Measurements from ENCODE around the gene GADD45B.

Gene GADD45B

GRCh38 chr19:2434267-2434666, 41.7 kb upstream of the GADD45B start:
- Histone ChIP-seq H3F3A (ENCODE audit: insufficient read depth) (no peaks in the 10 kb centered on the region), H3K4me2 (ENCODE audit: low read depth, low read length, poor library complexity, severe bottlenecking) (no peak overlapping the region), H4K20me1 (ENCODE audit: low read depth, low read length) (no peaks in the 10 kb centered on the region; the same call in 1 of the 2 replicates), H3K36me3 (ENCODE audit: low read length) (no peaks in the 10 kb centered on the region), H2AFZ (ENCODE audit: low read depth, low read length, severe bottlenecking) (no peak overlapping the region), H3K9me3 (ENCODE audit: insufficient read depth, low read length) (no peaks in the 10 kb centered on the region), H3K4me3 (ENCODE audit: insufficient read depth, low read length, poor library complexity, severe bottlenecking) (no peak overlapping the region), H3K9me2 (replicated peaks; ENCODE audit: insufficient read depth, low read length) (no peaks in the 10 kb centered on the region), H3K79me2 (ENCODE audit: insufficient read depth, low read length) (peaks cover 9% of the 10 kb centered on the region; the same call in 1 of the 2 replicates), H3K9ac (ENCODE audit: low read length) (no peak overlapping the region), H3K27me3 (ENCODE audit: low read length) (no peaks in the 10 kb centered on the region), H3K27ac (ENCODE audit: low read depth, low read length) (no peak overlapping the region)
- no peak for TF ChIP-seq CTCF (IDR thresholded peaks at IDR 0.05; ENCODE audit: insufficient read depth, low read length, poor library complexity, severe bottlenecking)
- no peak for TF ChIP-seq EZH2phosphoT487 (conservative IDR thresholded peaks at IDR 0.05; ENCODE audit: low read length)

- no peaks in the 10 kb centered on the region for H3K9me3 ChIP-seq (ENCODE audit: insufficient read depth, low read length)
- H3K27ac ChIP-seq (ENCODE audit: low read depth, low read length) = no peak overlapping the region
- no peak overlapping the region for H3K9ac ChIP-seq (ENCODE audit: low read length)
Measured at GRCh38 chr19:2434721-2435265, 41.1 kb upstream of the GADD45B start.

GRCh38 chr19:2436384-2436783, 39.5 kb upstream of the GADD45B start:
- Histone ChIP-seq H3K4me3 (ENCODE audit: insufficient read depth, low read length, poor library complexity, severe bottlenecking) (no peak overlapping the region), H3K27me3 (ENCODE audit: low read length) (no peaks in the 10 kb centered on the region), H3K9ac (ENCODE audit: low read length) (no peak overlapping the region), H2AFZ (ENCODE audit: low read depth, low read length, severe bottlenecking) (no peak overlapping the region), H4K20me1 (ENCODE audit: low read depth, low read length) (peaks cover 4% of the 10 kb centered on the region; the same call in 1 of the 2 replicates), H3K9me2 (replicated peaks; ENCODE audit: insufficient read depth, low read length) (no peaks in the 10 kb centered on the region), H3K36me3 (ENCODE audit: low read length) (no peaks in the 10 kb centered on the region), H3K79me2 (ENCODE audit: insufficient read depth, low read length) (peaks cover 26% of the 10 kb centered on the region), H3K27ac (ENCODE audit: low read depth, low read length) (no peak overlapping the region), H3F3A (ENCODE audit: insufficient read depth) (no peaks in the 10 kb centered on the region), H3K4me2 (ENCODE audit: low read depth, low read length, poor library complexity, severe bottlenecking) (no peak overlapping the region), H3K9me3 (ENCODE audit: insufficient read depth, low read length) (no peaks in the 10 kb centered on the region)
- no peak for TF ChIP-seq EZH2phosphoT487 (conservative IDR thresholded peaks at IDR 0.05; ENCODE audit: low read length)
- TF ChIP-seq CTCF (IDR thresholded peaks at IDR 0.05; ENCODE audit: insufficient read depth, low read length, poor library complexity, severe bottlenecking) = no peak

More at GRCh38 chr19:2434721-2435265, 41.1 kb upstream of the GADD45B start:
- Histone ChIP-seq H3K4me3 (ENCODE audit: insufficient read depth, low read length, poor library complexity, severe bottlenecking) (no peak overlapping the region), H3F3A (ENCODE audit: insufficient read depth) (no peaks in the 10 kb centered on the region), H3K79me2 (ENCODE audit: insufficient read depth, low read length) (peaks cover 11% of the 10 kb centered on the region; the same call in 1 of the 2 replicates), H3K9me2 (replicated peaks; ENCODE audit: insufficient read depth, low read length) (no peaks in the 10 kb centered on the region), H2AFZ (ENCODE audit: low read depth, low read length, severe bottlenecking) (no peak overlapping the region), H3K4me2 (ENCODE audit: low read depth, low read length, poor library complexity, severe bottlenecking) (no peak overlapping the region), H4K20me1 (ENCODE audit: low read depth, low read length) (no peaks in the 10 kb centered on the region; the same call in 1 of the 2 replicates), H3K27me3 (ENCODE audit: low read length) (no peaks in the 10 kb centered on the region), H3K36me3 (ENCODE audit: low read length) (no peaks in the 10 kb centered on the region)
- TF ChIP-seq EZH2phosphoT487 (conservative IDR thresholded peaks at IDR 0.05; ENCODE audit: low read length) (no peak), CTCF (IDR thresholded peaks at IDR 0.05; ENCODE audit: insufficient read depth, low read length, poor library complexity, severe bottlenecking) (no peak)
